NCI-H1105 (cell line): ENCODE measurements around the gene XIST.
"Not testable (repeated sequence)": the region's sequence is repeated elsewhere in the genome, so short reads cannot be mapped to it uniquely, and the experiment has no call there.

Experiments
- DNase-seq: peaks from one replicate; lab custom pipeline; 2025; lab: John Stamatoyannopoulos, UW

The XIST gene

DNA sequence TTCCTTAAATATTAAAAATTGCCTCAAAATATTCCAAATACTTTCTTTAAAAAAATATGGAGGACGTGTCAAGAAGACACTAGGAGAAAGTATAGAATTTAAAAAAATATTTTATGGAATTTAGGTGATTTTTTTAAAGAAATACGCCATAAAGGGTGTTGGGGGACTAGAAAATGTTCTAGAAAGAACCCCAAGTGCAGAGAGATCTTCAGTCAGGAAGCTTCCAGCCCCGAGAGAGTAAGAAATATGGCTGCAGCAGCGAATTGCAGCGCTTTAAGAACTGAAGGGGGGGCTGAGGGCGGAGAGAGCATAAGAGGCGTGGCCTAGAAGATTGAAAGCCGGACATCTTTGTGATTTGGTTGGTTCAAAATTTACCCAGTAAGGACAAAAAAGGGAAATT is at the start of gene XIST:
TSS of gene XIST (minus strand) at position 248 of the 400 bp plus-strand sequence.
- DNase-seq: no peak

DNA sequence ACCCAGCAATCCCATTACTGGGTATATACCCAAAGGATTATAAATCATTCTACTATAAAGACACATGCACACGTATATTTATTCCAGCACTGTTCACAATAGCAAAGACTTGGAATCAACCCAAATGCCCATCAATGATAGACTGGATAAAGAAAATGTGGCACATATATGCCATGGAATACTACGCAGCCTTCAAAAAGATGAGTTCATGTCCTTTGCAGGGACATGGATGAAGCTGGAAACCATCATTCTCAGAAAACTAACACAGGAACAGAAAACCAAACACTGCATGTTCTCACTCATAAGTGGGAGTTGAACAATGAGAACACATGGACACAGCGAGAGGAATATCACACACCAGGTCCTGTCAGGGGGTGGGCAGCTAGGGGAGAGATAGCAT is 45.8 kb upstream of the XIST start:
- not testable (repeated sequence) for DNase-seq

DNA sequence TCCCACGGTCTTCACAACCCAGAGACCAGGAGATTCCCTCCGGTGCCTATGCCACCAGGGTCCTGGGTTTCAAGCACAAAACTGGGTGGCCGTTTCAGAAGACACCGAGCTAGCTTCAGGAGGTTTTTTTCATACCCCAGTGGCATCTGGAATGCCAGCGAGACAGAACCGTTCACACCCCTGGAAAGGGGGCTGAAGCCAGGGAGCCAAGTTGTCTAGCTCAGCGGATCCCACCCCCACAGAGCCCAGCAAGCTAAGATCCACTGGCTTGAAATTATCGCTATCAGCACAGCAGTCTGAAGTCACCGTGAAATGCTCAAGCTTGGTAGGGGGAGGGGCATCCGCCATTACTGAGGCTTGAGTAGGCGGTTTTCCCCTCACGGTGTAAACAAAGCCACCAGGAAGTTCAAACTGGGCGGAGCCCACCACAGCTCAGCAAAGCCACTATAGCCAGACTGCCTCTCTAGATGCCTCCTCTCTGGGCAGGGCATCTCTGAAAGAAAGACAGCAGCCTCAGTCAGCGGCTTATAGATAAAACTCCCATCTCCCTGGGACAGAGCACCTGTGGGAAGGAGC is 40.1 kb upstream of the XIST start:
- DNase-seq: not testable (repeated sequence)

DNA sequence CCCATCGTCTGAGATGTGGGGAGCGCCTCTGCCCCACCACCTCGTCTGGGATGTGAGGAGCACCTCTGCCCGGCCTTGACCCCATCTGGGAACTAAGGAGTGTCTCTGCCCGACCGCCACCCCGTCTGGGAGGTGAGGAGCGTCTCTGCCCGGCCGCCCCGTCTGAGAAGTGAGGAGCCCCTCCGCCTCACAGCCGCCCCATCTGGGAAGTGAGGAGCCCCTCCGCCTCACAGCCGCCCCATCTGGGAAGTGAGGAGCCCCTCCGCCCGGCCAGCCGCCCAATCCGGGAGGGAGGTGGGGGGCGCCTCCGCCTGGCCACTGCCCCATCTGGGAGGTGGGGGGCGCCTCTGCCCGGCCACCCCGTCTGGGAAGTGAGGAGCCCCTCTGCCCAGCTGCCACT is 29.7 kb upstream of the XIST start:
- DNase-seq: not testable (repeated sequence)

DNA sequence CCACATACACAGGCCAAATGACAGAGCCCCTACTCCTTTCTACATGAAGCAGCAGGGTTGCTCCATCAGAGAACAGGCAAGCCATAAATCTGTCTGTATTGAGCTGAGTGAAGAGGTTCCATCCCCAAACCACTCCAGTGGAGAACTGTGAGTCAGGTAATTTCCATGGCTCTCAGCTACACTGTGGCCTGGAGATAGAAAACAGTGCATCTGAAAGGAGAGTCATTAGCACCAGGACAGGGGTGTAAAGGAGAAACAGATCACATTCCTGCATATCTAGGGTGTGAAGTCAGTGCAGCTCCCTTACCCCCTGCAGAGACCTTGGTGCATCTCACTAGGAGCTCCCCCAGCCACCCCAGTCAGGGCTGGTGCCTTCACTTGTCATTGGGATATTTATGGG is 25.2 kb upstream of the XIST start:
- no peak for DNase-seq

DNA sequence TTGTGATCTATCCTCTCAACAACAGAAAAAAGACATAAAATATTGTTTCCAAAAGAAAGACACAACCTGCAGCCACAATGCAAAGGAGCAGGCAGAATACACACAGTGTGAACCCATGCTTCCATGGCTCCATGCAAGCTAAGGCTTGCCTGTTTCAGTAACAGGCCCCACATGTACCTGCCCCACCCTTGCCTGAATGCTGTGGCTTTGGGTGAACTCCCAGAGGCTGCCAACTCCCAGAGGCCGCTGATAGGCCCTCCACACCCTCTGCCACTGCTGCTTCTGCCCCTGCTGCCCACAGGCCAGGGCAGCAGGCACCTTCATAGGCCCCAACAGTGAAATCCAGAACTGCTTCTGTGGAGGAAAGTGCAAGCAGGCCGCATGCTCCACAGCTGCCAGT is 24.4 kb upstream of the XIST start:
- DNase-seq: no peak

DNA sequence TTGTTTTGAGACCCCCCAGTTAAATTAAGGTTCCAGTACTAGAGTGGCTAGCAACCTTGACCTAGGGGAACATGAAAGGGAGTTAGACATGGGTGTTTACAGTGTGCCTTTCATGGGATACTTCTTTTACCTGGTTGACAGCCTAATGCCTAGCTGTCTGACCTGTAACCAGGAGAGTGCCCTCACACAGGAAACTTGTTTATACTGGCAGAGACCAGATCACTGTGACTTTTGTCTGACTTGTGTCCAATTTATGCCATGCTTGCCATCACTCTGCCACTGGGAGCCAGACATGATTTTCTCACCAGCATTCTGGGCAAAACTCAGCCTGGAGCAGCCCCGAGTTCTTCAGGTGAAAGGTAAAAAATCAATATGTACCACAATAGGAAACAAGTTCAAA is 16.4 kb upstream of the XIST start:
- DNase-seq: no peak

DNA sequence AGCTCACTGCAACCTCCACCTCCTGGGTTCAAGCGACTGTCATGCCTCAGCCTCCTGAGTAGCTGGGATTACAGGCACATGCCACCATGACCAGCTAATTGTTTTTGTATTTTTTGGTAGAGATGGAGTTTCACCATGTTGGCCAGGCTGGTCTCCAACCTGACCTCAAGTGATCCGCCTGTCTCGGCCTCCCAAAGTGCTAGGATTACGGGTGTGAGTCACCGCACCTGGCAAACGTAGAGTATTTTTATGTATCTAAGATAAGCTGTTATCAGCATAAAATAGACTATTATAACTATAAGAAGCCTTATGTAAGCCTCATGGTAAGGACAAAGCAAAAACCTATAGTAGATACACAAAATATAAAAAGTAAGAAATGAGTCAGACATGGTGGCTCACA is 14.6 kb upstream of the XIST start:
- no peak for DNase-seq

DNA sequence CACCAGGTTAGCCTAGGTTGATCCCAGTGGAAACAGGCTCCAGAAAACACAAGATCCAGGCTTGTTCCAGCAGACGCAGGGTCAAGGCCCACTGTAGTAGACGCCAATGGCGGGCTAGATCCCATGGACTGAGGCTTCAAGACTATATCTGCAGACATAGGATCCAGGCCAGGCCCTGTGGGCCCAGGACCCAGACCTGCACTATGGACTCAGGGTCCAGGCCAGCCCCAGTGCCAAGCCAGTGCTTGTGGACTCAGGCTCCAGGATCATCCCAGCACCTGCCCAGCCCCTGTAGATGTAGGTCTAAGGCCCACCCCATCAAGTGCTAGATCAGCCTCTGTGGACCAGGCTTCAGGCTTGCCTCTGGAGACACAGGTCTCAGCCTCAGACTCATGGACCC is 11.3 kb upstream of the XIST start:
- DNase-seq: no peak

DNA sequence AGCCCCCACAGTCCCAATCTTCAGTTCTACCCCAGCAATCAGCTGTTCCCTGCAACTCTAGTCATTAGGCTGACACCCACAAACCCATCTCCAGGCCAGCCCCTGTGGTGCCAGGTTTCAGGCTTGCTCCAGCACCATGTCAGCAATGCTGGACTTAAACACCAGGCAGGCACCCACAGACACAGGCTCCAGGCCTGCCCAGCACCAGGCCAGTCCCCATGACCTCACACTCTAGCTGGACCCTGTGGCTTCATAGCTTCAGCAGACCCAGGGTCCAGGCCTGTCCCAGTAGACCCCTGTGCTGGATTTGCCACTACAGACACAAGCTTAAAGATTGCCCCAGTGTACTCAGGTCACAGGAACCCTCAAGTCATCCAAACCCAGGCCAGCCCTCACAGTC is 10.8 kb upstream of the XIST start:
- DNase-seq: no peak

DNA sequence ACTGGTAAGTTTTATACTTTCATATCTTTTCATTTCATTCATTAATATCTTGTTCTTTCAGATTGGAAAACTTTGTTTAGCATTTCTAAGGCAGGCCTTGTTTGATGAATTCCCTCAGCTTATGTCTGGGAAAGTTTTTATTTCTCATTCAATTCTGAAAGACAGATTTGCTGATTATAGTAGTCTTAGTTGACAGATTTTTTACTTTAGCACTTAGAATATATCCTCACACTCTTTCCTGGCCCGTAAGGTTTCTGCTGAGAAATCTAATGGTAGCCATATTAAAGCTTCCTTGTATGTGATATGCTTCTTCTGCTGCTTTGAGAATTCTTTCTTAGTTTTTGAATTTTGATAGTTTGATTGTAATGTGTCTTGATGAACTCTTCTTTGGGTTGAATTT is 7.1 kb upstream of the XIST start:
- DNase-seq: no peak

DNA sequence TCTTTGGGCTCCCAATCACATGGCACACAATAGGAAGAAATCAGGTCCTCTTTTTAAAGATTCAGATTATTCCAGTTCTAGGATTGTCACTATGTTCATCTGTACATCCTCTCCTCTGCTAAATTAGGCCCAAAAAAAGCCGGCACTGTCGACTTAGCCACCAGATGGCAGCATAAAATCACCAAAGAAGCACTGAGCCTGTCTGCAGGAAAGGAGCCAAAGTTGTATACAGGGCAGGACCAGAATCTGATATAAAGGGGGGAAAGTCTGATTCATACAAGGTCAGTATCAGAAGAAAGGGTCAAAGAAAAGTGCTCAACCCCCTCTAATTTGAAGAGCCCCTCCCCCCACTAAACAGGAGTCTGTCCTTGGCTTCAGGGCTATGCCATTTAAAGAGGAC is 3.0 kb upstream of the XIST start:
- peak; percentile 26 for DNase-seq

DNA sequence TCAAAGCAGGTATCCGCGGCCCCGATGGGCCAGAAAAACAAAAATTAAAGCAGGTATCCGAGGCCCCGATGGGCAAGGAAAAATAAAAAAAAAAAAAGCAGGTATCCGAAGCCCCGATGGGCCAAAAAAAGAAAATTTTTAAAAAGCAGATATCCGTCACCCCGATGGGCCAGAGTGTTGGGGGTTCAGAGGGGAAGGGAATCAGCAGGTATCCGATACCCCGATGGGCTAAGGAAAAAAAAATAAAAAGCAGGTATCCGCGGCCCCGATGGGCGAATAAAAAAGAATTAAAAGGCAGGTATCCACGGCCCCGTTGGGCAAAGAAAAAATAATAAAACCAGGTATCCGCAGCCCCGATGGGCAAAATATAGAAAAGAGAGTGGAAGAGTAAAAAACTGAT is 492 bp downstream of the XIST start:
- no peak for DNase-seq

DNA sequence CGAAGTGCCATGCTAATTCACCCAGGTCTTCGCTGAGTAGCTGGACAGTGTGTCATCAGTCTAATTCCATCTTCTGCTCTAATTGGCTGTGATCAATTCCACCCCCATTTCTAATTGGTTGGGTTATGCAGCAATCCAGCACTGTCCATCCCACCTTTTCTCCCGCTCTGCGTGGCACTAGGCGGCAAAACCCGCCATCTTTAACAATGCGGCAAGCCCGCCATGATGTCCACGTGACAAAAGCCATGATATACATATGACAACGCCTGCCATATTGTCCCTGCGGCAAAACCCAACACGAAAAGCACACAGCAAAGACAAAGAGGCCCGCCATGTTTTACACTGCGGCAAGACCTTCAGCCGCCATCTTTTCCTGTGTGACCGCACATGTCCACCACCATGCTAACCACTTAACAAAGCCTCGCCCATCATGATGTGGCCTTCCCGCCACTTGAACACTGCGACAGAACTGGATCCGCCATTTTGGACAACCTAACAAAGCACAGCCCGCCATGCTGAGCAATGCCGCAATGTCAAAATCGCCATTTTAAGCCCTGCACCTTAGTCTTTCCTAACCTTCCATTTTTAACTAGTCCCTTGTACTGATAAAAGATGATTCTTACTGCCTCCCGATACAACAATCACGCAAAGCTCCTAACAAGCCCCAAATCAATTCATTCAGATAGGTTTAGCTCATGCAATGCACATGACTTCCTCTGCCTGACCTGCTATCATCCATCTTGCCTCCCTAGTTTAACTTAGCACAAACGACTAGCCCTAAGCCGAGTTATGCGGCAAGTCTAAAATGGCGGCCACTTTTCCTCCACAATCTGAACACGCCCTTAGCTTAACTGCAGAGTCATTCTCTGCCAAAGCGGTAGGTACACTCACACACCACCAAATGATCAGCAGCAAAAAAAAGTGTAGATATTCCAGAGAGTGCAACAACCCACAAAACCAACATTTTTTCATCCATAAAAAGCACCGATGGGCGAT is 1.2 kb downstream of the XIST start:
- DNase-seq: no peak

DNA sequence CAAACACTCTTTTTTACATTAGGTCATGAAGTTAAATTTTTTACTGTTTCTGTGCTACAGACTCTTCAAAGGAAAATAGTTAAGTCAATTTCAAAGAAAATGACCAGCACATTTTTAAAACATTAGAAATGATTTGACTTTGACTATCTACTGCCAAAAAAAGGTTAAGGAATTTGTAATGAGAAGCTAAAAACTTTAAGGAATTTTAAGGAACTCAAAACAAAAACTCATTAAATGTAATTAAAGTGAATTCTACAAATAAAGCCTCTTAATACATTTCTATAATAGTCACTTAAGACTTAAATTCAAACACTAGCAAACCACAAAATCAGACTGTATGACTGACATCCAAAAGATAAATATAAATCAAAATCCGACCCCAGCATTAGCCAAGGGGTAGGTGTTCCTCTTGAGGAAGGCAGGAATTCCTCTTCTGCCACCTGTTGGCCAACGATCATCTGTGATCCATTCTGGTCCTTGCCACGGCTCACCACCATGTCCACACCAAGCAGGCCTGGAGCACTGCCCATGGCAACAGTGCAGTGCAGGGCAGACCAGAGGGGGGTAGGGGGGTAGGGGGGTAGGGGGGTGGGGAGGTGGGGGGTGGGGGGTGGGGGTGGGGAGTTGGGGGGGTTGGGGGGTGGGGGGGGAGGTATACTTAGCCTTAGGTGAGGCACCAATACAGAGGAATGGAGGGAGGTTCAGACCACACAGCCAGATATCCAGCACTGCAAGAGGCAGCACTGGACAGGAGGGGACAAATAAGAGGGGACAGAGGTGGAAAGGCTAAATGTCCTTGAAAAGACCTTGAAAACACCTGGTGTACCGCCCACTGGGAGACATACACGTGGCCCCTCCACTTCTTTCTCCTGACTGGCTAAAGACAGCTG is 2.1 kb downstream of the XIST start:
- peak; percentile 0 for DNase-seq

DNA sequence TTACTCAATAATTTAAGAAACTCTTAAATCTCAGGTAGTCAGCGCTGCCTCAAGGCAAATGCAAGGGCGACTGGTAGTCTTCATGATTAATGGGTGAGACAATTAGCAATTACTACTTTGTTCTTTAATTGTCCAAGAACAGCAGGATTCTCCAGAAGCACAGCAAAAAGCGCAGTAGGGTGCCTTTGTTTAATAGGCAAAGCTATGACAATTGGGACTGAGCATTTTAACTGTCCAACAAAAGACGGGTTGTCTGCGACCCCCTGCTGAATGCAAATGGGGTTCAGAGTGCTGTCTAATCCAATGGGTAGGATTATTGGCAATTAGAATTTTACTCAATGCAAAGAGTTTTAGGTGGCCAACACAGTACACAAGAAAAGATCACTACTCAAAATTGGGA is 3.4 kb downstream of the XIST start:
- DNase-seq: no peak

DNA sequence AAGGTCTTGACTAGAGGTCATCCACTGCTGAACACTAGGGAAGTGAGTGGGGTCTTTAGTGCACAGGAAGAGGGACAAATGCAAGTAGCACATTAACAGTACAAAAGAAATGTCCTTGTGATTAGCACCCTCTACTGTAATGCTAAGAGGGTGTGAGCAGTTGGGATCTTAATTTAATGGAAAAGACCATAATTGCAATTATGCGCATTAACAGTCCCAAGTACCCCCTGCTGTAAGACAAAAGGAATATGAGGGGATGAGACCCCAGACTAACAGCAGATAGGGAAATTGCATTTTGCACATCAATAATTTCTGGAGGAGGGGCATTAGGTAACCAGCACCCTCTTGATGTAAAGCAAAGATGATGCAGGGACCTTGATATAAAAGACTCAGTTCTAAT is 4.5 kb downstream of the XIST start:
- DNase-seq: no peak

DNA sequence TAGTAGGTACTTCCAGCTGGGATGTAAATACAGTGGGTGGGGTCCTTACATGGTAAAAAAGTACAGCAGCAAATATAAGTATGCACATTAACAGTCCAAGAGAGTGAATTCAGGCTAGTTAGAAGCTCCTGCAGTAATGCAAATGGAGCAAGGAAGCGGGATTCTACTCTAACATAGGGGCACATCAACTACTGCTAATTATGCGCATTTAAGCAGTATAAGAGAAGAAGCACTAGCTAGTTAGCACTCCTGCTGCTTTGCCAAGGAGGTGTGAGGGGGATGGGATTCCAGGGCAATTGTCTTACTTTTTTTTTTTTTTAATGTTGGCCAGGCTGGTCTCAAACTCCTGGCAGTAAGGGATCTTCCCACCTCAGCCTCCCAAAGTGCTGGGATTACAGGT is 5.4 kb downstream of the XIST start:
- DNase-seq: no peak

DNA sequence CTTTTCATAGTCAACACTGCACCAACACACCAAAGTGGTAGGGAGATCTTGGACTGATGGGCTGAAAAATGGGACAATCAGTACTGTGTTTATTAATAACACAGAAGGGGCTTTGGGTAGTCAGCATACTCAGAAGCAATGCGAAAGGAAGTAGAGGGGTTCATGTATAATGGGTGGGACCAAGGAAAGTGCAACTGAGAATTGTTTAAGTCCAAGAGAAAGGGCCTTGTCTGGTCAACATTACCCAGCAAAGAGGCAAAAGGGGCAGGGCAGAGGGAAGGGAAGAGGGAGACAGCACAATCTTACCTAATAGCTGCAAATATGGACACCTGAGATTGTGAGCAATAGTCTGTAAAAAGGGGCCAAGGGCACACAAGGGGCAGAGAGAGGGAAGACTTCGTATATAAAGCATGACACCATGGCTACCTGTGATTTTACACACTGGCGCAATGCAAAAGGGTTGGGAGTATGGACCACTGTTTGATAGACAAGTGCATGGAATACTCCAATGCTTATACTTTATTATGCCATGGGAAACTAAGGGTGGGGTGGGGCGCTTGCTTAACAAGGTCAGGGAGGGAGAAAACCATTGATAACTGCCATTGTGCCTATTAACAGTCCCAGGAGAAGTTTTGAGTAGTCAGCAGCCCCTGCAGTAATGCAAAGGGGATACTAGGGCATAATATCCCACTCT is 9.8 kb downstream of the XIST start:
- DNase-seq: no peak

DNA sequence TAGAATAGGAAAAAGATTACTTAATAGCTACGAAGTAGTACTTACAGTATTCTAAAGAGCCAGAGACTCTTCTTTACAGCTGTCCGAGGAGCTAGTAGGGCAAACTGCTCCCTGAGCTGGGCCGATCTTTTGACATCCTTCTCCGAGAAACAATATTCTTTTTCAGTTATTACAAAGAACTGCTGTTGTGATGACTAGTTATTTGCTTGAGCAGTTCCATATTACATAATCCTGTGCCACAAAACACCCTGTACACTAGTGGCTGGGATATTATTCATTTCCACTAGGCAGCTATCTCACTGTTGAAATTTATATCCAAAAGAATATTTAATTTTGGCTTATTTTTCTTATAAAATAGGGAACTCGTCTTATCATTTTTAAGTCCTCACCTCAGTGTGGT is 11.2 kb downstream of the XIST start:
- no peak for DNase-seq

DNA sequence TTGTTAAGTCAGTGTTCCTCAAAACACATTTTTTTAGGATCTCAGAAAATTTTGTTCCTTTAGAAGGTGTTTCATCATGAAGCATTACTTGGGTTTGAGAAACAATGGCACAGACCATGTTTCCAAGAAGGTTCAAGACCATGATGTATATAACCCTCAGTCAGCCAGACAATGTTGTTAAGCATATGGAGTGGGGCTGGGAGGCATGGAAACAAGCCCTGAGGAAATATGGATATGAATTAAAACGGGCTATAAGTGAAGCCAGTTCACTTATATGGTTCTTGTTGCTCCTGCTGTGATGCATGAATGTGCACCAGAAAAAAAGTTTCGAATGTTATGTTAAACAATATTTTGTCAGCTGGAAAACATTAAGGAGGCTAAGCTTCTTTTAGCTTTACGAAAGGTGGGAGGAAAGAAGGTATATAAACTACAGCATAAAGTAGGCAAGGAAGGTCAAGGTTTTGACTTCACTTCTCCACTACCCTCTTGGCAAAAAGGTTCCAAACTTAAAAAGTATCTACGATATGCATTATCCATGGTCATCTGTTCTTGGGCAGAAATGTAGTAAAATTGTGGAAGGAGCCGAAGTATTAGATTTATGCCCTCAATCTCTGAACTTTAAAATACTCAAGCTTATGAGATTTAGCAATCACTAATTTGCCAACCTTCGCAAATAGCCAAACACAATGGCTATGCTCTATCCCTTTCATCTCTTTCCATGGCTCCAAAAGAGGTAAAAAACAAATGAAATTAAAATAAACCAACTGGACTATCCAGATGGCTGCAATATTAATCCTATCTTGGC is 12.2 kb downstream of the XIST start:
- no peak for DNase-seq
